NCI-H69 (cell line): ENCODE results near the gene RFPL4AL1.
A peak's percentile ranks its signal among the peaks of the same experiment; 100 is the strongest.
"Not testable (repeated sequence)": the region's sequence is repeated elsewhere in the genome, so short reads cannot be mapped to it uniquely, and the experiment has no call there.

Experiments used
- DNase-seq: peaks from one replicate; lab custom pipeline; 2025; lab: John Stamatoyannopoulos, UW

The RFPL4AL1 gene

DNA sequence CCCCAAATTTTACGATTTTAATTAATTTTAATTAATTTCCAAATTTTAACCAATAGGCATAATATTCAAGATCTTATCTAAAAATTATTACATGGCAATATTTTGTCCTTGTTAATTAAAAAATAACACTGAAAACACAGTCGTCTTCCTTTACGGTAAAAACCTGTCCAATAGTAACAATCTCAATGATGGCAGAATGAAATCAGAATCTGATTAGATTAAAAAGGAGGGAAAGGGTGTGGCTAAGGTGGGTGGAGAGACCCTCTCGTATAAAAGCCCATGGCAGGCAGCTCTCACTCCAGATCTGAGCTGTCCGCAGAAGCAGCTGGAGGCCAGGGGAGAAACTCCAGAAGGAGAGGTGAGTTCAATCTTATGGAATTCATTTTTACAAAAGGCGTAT is at the start of gene RFPL4AL1:
Gene RFPL4AL1 (plus strand): TSS at position 301 of the 400 bp plus-strand sequence. CDS start 2,687 bp downstream, outside the sequence.
- not testable (repeated sequence) for DNase-seq

GRCh38 chr19:55720214-55720746 is 48.6 kb upstream of the RFPL4AL1 start:
- DNase-seq, result no peak

GRCh38 chr19:55720801-55721200 is 48.1 kb upstream of the RFPL4AL1 start:
- no peak for DNase-seq

GRCh38 chr19:55723491-55723890 is 45.4 kb upstream of the RFPL4AL1 start:
- no peak for DNase-seq

DNA sequence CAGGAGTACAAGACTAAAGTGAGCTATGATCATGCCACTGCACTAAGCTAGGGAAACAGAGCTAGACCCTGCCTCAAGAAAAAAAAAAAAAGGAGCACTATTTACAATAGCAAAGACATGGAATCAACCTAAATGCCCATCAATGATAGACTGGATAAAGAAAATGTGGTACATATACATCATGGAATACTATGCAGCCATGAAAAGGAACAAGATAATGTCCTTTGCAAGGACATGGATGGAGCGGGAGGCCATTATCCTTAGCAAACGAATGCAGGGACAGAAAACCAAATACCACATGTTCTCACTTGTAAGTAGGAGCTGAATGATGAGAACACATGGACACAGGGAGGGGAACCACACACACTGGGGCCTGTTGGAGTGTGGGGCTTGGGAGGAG is 38.5 kb upstream of the RFPL4AL1 start:
- not testable (repeated sequence) for DNase-seq

GRCh38 chr19:55738302-55738701 is 30.6 kb upstream of the RFPL4AL1 start, which contains the start of gene NLRP9:
NLRP9 (minus strand) TSS chr19:55738402; CDS start chr19:55738374, 28 bp downstream.
- DNase-seq, result no peak

- no peak for DNase-seq
Observed at GRCh38 chr19:55750715-55751114, 18.2 kb upstream of the RFPL4AL1 start.

DNA sequence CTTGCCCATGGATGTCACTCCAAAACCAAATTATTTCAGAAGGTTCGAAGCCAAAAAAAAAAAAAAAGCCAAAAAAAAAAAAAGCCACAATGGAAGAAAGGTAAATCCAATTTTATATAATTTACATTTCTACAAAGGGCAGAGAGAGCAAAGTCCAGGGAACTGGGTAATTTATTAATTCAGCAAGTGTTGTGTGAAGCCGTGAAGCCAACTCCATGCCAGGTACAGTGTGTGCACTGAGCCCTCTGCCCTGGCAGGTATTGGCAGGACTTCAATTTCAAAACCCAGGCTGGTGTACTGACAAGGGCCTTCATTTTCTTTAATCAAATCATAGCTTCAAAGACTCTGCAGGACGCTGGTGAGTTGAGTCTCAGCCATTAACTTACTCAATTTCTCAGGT is 15.5 kb upstream of the RFPL4AL1 start:
- no peak for DNase-seq

DNA sequence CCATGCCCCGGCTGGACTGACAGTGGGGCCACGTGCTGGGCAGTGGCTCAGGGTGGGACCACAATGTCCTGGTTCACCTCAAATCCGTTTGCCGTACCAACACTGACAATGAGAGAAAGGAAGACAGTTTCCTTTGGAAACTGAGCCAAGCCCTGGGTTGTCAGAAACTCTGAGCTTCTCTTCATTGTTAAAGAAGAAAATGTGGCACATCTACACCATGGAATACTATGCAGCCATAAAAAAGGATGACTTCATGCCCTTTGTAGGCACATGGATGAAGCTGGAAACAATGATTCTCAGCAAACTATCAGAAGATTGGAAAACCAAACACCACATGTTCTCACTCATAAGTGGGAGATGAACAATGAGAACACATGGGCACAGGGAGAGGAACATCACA is 12.1 kb upstream of the RFPL4AL1 start:
- not testable (repeated sequence) for DNase-seq

DNA sequence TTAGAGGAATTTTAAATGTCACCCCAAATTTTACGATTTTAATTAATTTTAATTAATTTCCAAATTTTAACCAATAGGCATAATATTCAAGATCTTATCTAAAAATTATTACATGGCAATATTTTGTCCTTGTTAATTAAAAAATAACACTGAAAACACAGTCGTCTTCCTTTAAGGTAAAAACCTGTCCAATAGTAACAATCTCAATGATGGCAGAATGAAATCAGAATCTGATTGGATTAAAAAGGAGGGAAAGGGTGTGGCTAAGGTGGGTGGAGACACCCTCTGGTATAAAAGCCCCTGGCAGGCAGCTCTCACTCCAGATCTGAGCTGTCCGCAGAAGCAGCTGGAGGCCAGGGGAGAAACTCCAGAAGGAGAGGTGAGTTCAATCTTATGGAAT is 10.1 kb upstream of the RFPL4AL1 start, which contains the start of gene RFPL4A:
Gene RFPL4A (plus strand): TSS at position 301 of the 400 bp plus-strand sequence. CDS start 2,704 bp downstream, outside the sequence.
- DNase-seq, result not testable (repeated sequence)

DNA sequence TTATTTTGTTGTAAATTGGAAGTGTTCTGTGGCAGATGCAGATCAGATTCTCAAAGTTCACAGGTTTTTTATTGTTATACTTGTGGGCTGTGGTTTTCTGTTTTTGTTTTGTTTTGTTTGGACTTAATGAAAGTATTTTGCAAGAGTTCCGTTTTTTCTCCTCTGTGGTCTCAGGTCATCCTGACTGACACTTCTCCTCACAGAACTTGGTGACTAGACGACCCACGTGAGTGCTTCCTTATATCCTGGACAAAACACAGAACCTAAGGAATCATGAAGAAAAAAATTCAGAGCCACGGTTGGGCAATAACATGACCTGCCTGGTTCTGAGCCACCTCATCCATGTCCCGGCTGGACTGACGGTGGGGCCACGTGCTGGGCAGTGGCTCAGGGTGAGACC is 2.5 kb upstream of the RFPL4AL1 start:
- no peak for DNase-seq

DNA sequence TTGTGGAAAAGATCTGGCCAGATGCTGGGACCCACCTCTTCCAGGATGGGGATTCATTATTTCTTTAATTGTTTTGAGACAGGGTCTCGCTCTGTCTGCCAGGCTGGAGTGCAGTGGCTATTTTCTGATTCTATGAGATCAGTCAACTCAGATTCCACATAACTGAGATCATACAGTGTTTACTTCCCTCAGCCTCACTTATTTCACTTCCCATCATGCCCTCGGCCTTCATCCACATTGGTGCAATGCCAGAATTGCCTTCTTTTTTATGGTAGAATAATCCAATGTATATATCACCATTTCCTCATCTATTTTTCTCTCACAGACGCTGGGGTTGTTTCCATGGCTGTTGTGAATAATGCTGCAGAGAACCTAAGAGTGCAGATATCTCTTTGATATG is 714 bp downstream of the RFPL4AL1 start:
- DNase-seq, result not testable (repeated sequence)

DNA sequence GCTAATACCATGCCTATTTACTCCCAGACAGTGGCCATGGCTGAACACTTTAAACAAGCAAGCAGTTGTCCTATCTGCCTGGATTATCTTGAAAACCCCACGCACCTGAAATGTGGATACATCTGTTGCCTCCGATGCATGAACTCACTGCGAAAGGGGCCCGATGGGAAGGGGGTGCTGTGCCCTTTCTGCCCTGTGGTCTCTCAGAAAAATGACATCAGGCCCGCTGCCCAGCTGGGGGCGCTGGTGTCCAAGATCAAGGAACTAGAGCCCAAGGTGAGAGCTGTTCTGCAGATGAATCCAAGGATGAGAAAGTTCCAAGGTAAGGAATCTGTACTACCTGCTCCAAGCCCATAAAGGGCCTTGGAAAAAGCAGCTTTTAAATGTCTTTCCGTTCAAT is 8.6 kb downstream of the RFPL4AL1 start:
- DNase-seq, result peak; percentile 20

DNA sequence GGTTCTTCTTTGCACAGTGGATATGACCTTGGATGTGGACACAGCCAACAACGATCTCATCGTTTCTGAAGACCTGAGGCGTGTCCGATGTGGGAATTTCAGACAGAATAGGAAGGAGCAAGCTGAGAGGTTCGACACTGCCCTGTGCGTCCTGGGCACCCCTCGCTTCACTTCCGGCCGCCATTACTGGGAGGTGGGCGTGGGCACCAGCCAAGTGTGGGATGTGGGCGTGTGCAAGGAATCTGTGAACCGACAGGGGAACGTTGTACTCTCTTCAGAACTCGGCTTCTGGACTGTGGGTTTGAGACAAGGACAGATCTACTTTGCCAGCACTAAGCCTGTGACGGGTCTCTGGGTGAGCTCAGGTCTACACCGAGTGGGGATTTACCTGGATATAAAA is 9.4 kb downstream of the RFPL4AL1 start:
- DNase-seq, result no peak

DNA sequence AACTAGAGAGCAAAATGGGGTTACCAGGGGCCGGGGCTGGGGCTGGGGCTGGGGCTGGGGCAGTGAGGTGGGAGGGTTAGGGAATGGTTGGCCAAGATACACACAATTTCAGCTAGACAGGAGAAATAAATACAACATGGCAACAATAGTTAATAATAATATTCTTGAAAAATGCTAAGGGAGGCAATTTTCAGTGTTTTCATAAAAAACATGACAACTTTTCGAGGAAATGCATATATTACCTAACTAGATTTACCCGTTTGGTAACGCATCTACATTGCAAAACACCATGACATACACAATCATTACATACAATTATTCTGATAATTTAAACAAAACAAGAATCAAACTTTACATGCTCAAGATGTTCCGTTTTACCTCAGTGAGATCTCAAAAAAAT is 12.2 kb downstream of the RFPL4AL1 start:
- DNase-seq, result no peak

DNA sequence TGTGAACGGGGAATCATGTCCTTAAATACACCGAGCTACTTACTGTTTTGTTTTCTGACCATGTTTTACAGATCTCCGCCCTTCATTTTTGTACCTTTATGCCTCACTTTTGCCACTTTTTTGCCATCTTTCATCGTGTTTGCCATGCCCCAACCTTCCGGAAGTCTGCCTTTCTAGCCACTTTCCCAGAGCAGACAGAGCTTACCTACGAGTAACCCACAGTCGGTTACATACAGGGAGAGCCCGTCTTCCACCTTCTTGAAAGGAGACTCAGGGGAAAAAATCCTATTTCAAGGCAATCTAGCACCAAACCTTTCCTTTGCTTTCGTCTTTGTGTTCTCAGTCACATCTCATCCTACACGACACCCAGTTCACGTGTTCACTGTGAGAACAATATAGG is 26.1 kb downstream of the RFPL4AL1 start:
- no peak for DNase-seq

DNA sequence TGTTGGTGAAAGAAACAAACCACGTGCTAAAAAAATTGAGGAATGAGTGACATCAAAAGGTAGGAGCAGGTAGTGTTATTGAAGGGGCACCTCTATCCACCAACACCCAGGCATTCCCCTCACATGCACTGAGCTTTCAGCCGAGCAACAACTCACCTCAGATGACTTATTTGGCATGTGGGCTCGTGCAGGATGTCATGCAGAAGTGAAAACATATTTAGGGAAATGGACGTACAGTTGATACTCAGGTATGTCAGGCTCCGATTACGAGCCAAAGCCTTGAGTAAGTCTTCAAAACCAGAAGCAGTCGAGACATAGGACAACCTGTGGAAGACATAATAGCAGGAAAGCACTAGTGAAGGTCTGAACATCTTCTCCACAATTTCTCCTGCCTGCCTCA is 32.5 kb downstream of the RFPL4AL1 start:
- DNase-seq, result no peak

- no peak for DNase-seq
Observed at GRCh38 chr19:55802281-55802680, 33.4 kb downstream of the RFPL4AL1 start.

DNA sequence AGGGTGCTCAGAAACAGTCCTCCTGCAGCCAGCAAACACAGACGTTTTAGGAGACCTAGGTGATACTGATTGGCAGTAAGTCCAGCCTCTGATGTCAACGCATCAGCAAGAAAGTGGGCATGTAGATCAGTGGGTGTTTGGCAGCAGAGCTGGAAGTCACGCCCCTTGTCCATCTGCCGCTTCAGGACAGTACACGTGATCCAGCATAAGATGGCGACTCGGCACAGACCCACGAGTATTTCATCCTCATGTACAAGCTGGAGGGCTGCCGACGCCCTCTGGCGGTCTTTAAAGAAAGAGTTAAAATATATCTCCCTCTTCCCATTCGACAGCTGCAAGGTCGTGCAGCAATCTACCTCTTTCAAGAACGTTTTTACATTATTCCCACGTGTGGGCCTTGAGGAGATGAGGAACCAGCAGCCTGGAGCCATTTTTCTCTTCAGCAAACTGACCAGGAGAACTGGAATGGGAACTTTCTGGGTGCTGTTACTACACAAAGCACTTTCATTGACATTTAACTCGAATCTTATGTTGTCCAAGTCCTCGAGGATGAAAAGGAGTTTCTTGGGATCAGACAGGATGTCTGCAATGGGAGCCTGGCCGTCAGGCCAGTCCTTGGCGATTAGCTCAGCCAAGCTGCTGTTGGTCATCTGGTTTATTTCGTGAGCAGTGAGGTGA is 40.6 kb downstream of the RFPL4AL1 start:
- peak; percentile 84 for DNase-seq

DNA sequence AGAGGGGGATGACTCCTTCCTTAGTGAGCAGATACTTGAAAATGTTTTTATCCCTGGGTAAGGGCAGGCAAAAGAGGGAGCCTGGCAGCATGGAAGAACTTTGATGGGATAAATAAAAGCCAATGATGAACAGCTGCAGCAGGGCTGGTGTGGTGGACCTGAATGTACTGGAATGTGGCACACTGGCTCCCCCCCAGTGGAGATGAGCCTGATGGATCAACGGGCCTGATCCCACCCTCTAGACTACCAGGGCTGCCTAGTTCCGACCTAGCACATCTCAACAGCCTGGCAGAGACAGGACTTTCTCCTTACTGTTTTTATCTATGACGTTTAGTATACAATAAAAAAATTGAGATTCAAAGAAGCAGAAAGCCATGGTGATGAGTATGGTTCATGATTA is 42.4 kb downstream of the RFPL4AL1 start:
- no peak for DNase-seq

- DNase-seq, result no peak
Observed at GRCh38 chr19:55812449-55812848, 43.5 kb downstream of the RFPL4AL1 start.

DNA sequence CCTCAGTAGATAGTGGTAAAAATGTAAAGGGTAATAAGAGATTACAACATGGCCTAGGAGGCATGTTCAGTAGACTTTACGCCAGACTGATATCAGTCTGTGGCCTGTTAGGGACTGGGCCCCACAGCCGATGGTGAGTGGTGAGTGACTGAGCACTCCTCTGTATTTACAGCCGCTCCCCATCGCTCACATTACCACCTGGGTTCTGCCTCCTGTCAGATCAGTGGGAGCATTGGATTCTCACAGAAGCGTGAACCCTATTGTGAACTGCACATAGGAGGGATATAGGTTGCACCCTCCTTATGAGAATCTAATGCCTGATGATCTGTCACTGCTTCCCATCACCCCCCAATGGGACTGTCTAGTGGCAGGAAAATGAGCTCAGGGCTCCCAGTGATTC is 45.0 kb downstream of the RFPL4AL1 start:
- DNase-seq, result no peak

- DNase-seq, result no peak
Observed at GRCh38 chr19:55820037-55820436, 51.1 kb downstream of the RFPL4AL1 start.
